Astrocyte of the cerebellum (primary cell): ENCODE measurements around the gene BANP.
A peak's percentile ranks its signal among the peaks of the same experiment; 100 is the strongest.
"Not testable (repeated sequence)": the region's sequence is repeated elsewhere in the genome, so short reads cannot be mapped to it uniquely, and the experiment has no call there.

ENCODE experiments used
- DNase-seq: peaks from one replicate; pipeline ENCODE4 v3.0.0-alpha.2; 2011; ENCODE audit warnings: low read depth
- H3K4me3 ChIP-seq: 2 replicates; pipeline ENCODE4 v1.5.1; 2011; ENCODE audit warnings: mild to moderate bottlenecking, low read depth, low read length, moderate library complexity
- CTCF ChIP-seq: IDR thresholded peaks from 2 replicates; pipeline ENCODE4 v1.5.1; 2012; ENCODE audit warnings: low read length, low read depth, moderate library complexity, mild to moderate bottlenecking; ENCODE audit errors: missing control alignments
- in situ Hi-C: cut with HindIII; loops from 2 replicates; pipeline ENCODE4 v1.10.0; 2017; ENCODE audit warnings: low sequenced_read_pairs

BANP gene

GRCh38 chr16:88024491-88025085 is 73.4 kb downstream of the BANP start:
- peak; percentile 64 for TF ChIP-seq CTCF

GRCh38 chr16:88025086-88025492 is 73.9 kb downstream of the BANP start:
- in situ Hi-C loops, H3K4me3 ChIP-seq: not testable (repeated sequence)
- DNase-seq, result peak; percentile 79

More at GRCh38 chr16:88024491-88025085, 73.4 kb downstream of the BANP start:
- H3K4me3 ChIP-seq, in situ Hi-C loops: not testable (repeated sequence)
- DNase-seq, result peak; percentile 15

- DNase-seq, in situ Hi-C loops, H3K4me3 ChIP-seq: not testable (repeated sequence)
Observed at GRCh38 chr16:88025828-88026555, 74.8 kb downstream of the BANP start.

- no peak for TF ChIP-seq CTCF
- no peak overlapping the region for H3K4me3 ChIP-seq
- DNase-seq, result no peak
- in situ Hi-C loops, result no loop called here
Observed at GRCh38 chr16:88026964-88027938, 76.0 kb downstream of the BANP start.

- DNase-seq, in situ Hi-C loops, H3K4me3 ChIP-seq: not testable (repeated sequence)
Observed at GRCh38 chr16:88028177-88028930, 77.1 kb downstream of the BANP start.

GRCh38 chr16:88030498-88030897 is 79.3 kb downstream of the BANP start:
- no peak overlapping the region for H3K4me3 ChIP-seq
- TF ChIP-seq CTCF, result no peak
- in situ Hi-C loops, result no loop called here
- DNase-seq, result no peak

GRCh38 chr16:88030961-88031360 is 79.7 kb downstream of the BANP start:
- H3K4me3 ChIP-seq, in situ Hi-C loops, DNase-seq: not testable (repeated sequence)

- H3K4me3 ChIP-seq, in situ Hi-C loops, DNase-seq: not testable (repeated sequence)
Observed at GRCh38 chr16:88033003-88033740, 81.9 kb downstream of the BANP start.
